ENCODE data around the gene TLK2.

GRCh38 chr17:62595484-62595883, 116.9 kb downstream of the TLK2 start:
- TF ChIP-seq POLR2A (IDR thresholded peaks at IDR 0.05) (no peak), CTCF (IDR thresholded peaks at IDR 0.05) (no peak)
